ENCODE results near the gene HPGD.

Gene HPGD

DNA sequence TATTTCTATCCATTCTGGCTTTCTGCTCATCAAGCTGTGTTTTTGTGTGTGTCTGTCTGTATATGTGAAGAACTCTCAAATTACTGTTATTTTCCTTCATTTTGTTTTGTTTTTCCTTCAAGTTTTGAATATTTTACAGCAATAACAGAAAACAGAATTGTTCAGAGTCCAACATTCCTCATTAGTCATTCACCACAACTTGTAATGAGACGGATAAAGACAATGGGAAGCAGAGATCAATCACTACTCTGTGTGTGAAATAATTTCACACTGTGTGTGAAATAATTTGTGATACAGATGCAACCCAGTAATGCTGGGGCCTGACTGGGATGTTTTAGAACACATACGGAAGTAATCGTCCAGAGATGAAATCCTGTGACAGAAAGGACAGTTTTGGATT, 55.2 kb downstream of the HPGD start:
- no peak for DNase-seq

DNA sequence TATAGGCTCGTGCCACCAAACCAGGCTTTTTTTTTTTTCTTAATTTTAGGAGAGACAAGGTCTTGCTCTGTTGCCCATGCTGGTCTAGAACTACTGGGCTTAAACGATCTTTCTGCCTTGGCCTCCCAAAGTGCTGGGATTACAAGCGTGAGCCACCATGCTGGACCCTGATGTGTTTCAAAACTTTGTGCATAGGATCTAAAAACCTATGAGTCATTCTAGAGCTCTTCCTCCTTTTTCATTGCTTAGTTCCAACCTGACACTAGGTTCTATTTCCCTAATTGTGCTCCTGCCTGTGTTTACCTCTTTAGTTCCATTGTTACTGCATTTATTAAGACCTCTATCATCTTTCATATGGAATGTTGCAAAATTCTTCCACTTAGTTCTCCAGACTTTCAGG, 57.3 kb downstream of the HPGD start:
- DNase-seq = no peak

DNA sequence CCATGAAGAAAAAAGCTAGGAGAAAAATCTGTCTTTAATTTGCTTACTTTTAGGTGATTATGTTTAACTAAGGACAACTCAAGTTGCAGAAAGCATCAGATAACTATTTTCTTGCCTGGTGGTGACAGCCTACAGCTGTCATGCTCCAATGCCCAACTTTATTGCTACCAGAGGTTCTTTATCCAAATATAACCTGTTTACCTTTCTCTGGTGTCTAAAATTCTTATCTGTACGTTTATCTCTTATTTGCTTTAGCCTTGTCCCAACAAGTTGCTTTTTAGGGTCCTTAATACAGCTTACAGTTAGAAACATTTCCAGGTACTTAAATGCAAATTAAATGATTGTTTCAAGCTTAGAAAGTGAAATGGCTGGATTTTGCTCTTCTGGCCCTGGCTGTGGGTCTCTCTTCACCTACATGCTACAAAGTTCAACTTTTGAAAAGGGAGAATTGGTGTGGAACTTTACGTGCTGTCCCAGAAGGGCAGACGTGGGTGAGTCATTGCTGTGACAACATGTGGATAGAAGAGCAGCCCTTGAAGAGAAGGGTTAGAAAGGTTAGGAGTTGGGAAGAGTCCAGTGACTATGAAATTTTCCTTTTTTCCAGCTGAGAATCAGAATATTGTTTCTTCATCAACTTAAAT, 60.7 kb downstream of the HPGD start:
- no peak for DNase-seq

DNA sequence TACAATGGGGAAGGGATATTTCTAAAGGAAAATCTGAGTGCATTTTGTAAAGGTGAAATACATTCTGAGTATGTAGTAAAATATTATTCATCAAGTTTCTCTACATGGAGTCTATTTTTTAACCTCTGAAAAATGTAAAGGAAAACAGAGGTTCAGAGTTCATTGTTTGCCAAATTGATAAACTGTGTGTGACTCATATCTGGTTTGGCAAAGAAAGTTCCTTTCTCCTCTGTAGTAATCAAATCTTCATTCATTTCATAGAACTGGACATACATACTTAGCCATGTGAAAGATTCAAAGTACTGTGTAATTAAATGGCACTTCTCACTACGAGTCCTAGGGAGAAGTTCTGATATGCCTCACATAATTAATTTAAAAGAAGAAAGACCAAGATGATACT, 61.6 kb downstream of the HPGD start:
- no peak for DNase-seq

DNA sequence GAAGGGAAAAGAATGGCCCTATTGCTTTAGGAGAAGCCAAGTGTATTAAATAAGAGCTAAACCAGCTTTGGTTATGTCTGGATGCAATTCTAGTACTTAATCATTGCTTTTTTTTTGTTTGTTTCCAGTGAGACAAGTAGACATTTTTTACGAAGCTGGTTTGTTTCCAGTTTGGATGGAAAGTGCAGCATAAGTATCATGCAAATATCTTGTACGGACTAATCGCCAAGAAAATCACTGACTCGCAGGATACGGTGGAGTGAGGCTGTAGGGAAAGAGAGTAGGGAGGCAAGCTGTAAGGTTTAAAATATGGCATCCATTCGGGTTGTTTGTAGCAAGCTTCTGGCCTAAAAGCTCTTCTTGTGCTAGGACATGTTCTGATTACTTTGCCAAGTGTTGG, 64.8 kb downstream of the HPGD start:
- no peak for DNase-seq

DNA sequence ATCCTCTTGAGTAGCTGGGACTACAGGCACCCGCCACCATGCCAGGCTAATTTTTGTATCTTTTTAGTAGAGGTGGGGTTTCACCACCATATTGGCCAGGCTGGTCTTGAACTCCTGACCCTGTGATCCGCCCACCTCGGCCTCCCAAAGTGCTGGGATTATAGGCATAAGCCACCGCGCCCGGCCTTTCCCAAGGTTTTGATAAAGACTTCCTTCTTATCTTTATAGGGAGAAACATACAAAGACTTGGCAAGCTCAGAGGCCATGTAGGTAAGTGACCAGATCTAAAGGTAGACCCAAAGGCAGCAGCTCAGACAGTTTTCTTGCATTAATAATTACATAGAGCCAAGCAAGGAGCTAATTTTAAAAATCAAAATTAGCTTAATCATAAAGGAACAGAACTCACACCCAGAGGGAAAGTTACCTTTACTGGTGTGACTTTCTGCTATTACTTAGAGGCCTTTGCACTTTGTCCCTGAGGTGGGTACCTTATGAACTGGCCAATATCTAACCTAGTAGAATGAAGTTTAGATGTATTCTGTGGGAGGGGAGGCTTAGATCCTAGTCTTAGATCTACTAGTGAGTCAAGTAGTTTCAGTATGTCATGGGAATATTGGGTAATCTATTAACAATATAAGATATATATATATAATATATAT, 67.3 kb downstream of the HPGD start:
- DNase-seq = no peak

DNA sequence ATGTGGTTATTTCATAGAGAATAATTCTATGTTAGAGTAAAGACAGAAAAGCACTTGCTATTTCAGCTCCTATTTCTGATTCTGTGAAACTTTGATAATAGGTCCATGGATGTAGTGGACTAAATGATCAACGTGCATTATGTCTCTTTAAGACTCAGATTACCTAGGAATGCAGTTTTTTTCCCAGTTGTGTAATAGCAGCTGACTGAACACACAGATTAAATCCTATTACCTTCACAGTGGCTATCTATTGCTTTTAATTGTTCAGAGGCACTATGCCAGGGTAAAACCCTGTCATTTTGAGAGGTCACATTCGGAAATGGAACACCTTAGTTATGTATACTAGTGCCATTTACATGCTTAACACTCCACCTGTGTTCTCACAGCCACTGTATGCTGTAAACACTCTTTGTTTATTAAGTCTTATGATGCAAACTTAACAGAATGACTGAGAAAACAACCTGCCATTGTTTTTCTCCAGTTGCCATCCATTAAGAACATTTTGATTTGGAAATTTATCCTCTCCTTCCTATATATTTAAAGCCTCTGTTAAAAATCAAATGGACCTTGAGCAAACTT, 70.5 kb downstream of the HPGD start:
- no peak for DNase-seq

DNA sequence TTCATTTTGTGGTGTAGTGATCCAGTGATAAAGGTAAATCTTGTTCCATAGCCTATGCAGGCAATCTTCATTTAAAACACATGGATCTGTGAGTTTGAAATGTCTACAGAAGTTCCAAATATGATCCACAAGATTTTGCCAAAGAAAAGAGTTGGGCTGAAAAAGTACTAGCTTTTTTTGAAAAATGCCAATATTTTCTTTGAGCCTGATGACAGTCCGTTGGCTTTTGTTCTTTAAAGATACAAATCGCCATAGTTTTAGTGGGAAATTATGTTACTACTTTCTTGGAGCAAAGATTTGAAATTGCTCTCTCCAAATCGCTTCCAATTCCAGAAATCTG, 71.5 kb downstream of the HPGD start:
- no peak for DNase-seq

DNA sequence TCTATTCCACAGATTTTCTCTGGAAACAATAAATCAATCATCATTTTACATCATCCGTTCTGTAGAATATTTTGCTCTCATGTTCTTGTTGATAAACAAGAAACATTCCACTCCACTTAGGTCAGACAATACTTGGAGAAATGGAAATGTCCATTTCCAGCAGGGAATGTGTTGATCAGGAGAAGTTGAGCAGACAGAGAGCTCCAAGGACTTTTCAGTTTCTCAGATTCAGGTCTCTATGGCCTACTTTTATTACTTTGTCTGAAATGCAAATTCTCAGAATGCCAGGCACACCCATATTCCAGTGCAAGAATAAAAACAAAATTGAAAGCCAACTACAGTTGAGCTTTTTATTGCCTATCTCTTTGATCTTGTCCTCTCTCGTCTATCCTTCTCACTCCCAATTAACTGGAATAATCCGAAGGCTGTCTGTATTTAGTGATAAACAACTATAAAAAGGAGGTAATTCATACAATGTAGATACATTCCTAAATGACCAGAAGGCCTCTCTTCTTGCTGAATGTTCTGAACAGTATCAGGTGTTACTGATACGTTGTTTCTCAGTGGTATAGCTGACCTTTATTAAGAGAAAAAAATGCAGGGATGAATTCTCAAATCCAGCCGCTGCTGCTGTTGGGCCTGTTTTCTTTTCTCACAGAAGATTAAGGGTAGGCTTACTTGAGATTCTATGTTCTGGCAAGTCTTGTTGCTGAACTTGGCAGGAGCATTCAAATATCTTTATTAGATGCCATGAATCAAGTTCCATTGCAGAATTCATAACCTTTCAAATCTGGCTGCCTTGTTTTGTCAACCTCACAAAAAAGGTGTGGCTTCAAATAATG, 72.1 kb downstream of the HPGD start:
- DNase-seq = no peak

DNA sequence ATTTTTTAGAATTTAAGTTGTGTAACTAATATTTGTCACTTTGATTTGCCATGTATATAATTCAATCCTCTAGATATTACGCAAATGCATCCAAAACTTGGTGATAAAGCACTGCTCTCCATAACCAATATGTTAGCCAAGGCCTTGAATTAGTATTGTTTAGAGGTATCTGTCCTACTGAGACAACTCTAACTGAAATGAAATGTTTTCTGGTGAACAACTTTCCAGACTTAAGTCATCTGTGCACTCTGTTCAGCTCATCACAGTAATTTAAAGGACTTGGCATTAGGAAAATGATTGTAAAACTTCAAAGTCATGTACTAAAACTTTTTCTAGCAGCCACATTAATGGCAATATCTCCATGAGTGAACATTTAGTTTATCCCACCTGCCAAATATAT, 73.1 kb downstream of the HPGD start:
- DNase-seq = no peak

DNA sequence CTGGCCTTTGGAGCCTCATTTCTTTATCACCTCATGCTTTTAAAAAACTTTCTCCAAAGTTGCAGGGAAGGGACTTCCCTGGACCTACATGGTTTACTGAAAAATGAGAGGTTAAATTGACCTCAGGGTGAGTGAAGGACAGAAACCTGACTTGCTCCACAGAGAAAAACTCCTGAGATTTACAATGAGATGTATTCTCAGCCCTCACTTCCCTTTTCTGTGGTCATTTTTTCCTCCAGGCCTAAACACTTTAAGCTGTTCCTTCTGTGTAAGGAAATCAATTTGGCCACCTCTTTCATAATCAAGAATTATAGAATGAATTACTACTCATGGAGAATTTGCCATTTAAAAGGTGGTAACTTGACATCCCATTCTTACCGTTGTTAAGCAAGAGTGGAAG, 77.9 kb downstream of the HPGD start:
- DNase-seq = no peak

Data from central memory CD4-positive, alpha-beta T cell (primary cell).